NCI-H1105 treated with DMSO at 0.1 percent for 48 hours (cell line): ENCODE results near the gene TSPAN31.

Experiments used
- DNase-seq: peaks from one replicate; lab custom pipeline; 2025; lab: John Stamatoyannopoulos, UW

The TSPAN31 gene

DNA sequence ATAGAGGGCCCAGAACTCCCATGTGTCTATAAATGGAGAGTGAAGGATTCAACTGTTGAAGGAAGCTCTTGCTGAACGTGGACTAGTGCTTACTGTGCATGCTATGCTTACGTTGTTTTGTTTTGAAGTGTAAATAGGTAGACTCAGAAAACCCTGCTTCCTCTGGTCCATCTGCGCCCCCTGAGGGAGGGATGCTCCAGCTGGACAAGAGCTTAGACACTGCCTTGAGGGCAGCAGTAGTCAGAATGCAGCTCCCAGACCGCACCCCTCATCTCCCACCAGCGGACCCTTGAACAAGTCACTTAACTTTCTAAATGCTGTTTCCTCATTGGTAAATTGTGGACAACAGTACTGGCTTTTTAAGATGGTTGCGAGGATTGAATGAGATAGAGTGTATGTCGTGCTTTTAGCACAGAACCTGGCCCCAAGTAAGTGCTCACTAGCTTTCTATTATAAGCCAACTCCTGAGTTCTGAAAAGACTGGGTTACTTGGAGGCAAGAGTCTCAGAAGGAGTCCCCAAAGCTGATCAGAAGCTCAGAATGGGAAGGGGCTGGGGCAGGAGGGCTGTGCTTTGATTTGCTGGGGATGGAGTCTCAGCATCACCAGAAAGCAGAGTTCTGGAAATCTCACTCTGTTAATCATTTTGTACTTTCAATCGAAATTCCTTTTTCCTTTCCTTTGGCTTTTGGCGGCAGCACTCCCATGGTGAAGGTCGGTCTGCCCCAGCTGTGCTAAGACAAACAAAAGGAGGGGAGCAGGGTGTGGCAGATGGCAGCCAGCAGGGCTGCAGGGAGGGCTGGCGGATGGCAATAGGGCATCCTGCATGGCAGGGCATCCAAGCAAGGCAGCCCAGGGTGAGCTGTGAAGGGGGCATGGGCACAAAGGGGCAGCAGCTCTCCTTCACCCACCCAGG lies 21.9 kb upstream of the TSPAN31 start:
- DNase-seq, result no peak

DNA sequence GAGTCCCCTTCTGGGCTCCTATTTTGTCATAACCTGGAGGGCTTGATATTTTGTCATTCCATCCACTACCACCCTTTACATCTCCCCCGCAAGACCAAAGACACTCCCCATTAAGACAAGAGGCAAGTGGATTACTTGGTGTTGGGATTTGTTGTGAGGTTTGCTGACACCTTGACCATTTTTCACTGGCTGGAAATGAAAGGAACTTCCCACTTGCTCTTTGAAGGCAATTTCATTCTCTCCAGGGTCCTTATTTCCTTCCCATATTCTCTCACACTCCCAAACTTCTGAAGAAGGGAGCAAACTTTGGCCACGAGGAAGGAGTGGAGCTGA lies 21.2 kb upstream of the TSPAN31 start:
- DNase-seq, result no peak

DNA sequence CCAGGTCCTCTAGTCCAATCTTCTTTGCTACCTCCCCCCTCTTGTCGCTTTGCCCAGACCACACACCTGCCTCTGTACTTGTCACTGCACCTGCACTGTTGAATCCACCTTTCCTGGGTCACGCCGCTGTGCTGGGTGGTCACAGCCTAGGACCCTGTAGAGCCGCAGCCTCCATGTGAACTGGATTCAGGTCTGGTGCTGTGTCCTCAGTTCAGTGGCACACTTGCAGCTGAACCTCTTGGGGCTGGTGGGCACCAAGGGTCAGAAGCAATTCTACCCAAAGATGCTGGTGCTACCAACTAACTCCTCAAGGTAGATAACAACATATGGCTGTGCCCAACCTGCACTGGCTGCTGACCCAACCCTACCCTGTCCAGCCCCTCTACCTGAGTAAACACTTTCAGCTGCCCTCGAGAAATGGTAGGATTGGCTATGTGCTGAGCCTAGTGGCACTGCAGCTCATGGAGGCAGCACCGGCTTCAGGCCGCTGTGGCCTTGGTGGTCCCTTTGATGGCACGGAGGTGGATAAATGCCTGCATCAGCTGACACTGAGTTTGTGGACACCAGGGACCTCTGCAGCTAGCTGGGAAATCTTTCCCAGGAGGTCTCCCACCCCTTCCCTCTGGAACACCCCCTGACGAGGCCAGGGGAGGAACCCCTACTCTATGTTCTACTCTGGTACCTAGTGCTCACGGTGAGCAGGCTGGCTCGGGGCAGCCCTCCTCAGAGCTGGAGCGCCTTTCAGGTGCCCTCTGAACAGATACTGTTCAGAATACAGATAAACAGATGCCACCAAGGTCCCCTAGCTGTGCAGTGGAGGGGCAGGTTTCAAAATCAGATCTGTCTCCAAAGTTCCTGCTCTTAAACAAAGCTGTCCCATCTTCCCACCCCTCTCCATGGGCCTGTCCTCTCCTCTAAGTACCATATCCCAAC lies 20.6 kb upstream of the TSPAN31 start:
- DNase-seq, result no peak

DNA sequence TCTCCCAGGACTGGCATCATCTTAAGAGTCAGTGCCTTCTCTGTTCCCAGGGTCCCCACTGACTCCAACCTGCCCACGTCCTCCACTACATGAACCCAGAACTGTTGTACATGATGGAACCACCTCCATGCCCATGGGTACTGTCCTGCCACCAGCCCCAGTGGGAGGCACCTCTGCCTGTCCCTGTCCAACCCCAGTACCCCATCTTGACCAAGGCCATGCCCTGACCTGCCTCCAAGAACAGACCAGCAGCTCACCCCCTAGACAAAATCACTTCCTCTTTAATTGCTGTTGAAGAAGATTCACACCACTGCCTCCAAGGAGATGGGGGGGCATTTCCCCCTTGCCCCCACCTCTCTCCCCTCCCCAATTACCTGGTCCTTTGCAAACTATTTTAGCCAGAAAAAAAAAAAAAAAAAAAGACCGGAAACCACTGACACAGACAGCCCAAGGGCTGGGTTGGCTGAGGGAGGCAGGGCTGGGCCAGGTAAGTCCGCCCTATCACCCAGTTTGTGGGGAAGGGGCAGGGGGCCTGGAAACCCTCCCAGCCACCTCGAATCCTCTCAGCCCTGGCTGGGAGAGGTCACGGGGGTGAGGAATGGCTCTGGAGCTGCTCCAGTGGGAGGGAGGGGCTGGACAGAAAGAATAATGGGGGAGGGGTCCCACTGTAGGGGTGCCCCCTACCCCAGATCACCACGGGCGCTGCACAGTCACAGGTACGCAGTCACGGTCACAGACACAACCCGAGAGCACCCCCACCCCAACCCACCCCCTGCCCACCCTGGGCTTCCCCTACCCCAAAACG lies 19.7 kb upstream of the TSPAN31 start:
- DNase-seq, result no peak

DNA sequence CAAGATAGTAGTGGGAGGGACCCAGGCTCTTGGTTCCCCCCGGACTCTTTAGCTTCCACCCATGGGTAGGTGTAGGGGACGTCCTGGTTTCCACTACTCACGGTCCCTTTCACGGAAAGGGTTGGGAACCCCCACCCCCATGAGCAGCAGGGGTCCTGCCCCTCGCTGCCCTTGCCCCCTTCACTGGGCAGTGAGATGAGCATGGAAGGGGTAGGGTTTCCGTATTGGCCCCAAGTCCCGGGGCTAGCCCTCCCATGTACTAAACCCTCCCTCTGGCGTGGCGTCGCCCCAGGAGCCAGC lies 19.0 kb upstream of the TSPAN31 start:
- DNase-seq, result no peak

DNA sequence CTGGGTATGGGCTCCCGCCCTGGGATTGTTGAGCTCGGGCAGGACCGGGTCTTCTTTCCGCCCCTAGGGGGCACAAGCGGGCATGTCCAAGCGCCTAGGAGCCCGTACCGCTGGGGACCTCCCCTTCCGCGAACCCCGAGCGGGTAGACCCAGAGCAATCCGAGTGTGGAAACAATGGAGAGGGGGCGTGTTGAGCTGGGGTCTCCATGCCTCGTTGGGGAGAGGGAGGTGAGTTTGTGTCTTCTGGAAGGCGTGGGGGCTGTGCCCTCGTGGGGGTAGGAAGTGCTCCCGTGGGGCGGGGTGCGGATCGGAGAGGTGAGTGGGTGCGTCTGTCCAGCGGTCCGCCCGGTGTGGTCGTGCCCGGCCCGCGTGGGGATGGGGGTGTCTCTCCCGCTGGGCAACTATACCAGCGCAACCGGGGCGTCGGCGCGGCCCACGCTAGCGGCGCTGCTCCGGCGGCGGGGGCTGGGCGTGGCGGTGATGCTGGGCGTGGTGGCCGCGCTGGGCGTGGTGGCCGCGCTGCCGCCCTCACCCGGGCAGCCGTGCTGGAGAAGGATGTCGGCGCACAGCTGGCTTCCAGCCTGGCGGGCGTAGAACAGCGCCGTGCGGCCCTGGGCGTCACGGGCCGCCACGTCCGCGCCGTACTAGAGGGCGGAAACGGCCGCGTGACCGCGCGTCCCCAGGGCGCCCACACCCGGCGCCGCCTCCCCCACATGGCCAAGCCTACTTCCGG lies 18.5 kb upstream of the TSPAN31 start:
- peak; percentile 61 for DNase-seq

DNA sequence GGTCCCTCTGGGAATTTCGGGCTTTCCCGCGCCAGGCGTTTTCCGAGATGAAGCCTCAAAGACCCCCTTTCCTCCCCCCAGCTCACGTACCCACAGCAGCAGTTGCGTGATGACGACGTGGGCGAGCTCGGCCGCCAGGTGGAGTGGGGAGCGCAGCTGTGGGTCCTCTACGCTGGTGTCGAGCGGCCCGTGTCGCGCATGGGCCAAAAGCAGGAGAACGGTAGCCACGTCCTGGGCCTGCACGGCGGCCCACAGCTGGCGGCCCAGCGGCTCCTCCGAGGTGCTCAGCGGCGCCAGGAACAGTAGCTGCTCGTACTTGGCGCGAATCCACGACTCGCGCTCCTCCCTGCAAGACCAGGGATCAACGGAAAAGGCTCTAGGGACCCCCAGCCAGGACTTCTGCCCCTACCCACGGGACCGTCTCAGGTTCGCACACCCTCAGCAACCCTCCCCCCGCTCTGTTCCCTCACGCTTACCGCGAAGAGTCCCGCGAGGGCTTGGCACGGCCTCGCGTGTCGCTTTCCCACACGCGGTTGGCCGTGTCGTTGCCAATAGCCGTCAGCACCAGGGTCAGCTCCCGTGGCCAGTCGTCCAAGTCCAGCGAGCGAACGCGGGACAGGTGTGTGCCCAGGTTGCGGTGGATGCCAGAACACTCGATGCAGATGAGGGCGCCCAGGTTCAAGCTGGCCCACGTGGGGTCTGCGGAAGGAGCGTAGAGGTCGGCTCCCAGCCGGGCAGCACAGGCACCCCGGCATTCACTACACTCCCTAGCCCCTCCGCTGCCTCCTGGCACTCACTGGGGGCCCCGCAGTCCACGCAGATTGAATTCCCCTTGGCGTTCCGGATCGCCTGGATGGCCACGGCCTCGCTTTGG lies 17.7 kb upstream of the TSPAN31 start:
- DNase-seq, result no peak

DNA sequence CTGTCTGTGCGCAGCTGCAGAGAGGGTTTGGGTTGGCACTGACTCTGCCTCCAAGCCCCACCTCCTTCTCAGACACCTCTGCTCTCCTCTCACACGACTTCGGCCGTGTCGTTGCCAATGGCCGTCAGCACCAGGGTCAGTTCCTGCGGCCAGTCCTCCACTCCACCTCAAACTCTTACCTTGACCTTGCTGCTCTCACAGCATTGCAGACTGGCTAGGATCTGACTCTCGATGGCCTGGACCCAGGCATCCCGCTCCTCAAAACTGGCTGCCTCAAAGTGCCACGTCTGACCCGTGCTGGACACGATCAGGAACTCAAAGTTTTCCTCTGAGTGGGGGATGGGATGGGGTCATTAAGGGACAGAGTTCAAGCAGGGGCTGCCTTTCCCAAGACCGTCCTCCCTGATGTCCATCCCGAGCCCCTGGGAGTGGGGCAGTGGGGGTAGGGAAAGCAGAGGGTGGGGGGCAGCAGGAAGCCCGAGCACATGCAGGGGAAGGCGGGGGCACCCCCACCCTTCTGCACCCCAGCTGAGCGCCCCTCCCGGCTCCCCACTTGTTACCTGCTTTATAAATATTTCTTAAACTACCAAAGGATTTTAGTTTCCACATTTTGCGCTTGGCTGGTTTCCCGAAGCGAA lies 17.0 kb upstream of the TSPAN31 start:
- no peak for DNase-seq

DNA sequence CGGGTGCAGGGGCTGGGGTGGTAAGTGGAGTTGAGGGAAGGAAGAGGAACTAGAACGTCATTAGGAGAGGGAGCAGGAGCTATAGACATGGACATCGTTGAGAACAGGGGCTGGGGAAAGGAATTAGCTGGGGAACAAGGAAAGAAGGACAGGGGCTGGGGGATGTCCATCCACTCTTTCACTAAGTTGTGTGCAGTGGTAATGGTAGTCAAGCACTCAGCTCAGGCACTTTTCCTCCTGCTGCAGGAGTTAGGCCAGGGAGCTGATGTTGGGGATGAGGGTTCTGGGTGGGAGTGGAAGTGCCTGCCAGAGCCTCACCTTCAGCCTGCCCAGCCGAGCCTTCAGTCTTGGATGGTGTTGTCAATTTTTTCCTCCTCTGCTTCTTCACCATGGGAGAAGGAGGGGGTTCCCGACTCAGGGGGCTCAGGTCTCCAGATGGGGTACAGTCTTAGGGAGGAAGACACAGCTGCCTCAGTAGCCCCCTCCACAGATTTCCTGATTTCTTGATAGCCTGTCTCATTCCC lies 15.5 kb upstream of the TSPAN31 start:
- no peak for DNase-seq

DNA sequence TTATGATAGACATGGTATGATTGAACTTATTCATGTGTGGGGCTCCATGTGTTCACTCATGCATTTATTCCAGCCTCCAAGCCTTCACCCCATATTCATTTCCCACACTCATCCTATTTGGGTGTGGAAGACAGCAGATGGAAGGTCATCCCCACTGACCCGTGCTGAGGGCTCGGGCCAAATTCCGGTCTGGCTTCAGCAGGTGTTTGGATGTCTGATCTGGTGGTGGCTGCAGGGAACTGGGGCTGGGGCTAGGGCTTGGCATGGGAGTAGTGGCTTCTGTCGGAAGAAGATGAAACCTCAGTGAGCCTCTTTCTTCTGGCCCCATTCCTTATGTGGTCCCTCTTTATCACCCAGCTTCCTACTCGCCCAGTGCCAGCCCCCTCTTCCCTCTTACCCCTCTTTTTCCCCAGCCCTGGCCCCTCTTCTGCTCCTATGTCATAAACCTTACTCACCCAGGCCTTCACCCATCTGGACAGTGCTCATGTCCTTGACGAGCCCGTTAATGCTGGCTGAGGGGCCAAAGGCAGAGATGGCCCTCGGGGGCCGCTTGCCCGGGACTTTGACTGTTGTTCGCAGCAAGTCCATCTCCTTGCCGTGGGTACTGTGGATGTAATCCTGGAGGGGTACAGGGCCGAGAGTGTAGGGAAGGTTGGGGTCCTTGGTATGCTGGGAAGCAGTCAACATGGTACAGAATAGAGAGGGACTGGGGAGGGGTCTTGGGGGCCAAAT lies 14.3 kb upstream of the TSPAN31 start:
- no peak for DNase-seq

DNA sequence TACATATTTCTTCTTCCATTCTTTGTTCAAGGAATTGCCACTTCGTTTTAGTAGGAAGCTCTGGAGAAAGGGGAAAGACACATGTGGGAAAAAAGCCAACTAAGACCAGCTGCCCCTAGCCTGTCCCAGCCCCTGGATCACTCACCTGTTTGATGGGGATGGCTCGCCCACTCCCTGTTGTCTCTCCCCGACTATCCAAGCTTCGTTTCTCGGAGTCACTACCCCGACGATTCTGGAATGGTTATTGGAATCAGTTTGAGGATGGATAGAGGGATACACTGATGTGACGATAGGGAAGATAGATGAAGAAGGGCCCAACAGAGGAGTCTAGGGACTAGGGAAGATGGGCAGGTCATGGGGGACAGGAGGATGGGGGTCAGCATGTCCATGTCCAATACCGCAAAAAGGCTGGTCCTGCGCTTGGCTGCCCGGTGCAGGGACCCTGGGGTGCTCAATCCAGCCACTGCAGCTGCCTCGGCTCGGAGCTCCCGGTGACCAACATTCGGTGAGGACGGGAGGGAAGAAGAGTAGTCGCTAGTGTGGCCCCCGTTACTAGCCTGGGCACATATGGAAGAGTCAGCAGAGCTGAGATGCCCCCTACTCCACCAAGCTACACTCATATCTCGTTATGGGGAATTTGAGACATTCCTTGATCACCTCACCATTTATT lies 13.3 kb upstream of the TSPAN31 start:
- no peak for DNase-seq

DNA sequence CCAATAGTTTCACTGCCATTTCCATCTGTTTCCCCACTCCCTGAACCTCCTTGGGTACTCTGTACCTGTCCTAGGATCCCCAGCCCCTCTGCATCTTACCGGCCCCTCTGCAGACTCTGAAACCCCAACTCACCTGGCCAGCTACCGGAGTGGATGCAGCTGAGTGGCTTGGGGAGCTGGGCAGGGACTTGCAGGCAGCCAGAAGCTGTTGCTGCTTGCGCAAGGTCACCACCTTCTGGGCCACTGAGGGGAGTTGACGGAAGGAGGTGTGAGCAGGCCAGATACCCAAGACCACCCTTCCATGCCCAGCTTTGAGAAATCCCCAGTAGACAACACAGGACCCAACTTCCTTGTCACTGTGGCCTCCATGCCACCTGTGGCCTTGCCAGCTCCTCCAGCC lies 12.6 kb upstream of the TSPAN31 start:
- DNase-seq, result no peak

DNA sequence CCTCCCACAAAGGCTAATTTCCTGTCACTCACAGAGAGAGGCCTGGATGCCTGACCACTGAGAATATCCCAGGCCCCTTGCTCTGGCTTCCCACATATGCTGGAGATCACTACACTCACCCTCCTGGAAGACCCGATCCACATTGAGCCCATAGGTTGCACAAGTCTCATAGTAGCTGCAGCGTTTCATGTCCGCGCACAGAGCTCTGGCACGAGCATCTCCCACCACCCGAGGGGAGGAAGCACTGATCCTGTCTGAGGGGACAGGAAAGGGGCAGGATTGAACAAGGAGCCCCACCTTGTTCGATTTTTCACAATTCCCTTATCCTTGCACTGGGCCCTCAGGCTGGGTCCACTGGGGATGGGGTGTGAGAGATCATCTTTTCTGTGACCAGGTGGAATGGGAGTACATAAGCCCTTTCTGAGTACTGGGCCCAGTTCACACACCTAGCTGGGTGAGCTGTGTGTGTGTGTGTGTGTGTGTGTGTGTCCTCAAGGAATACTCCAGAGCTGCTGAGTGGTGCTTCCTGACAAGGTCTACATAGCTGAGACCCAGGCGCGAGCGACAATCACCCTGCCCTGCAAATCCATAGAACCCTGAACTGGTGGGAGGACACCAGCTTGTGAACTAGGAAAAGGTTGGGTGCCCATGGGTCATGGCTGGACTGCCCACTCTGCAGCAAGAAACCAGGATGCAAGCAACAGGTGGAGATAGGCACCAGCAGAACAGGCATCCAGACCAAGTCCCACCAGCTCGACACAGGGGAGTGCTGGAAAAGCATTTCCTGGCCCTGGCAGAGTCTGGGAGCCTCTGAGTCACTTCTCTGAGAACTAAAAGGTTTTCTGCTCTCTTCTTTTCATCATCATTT lies 11.9 kb upstream of the TSPAN31 start:
- no peak for DNase-seq

DNA sequence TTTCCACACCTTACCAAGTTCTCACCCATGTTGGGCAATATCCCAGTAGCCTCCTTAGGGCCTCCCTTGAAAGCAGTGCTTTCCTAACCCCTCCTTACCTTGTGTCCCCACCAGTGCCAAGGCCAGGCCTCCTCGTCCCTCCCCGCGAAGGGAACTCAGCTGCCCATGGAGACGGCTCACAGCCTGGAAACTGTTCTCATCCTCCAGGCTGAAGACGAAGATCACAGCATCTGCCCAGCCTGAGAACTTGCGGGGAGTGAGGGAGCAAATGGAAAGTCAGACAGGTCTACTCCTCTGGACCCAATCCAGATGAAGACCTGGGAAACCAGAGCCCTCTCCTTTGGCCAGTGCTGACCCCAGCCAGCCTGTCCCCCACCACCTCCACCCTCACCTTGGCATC lies 10.9 kb upstream of the TSPAN31 start:
- DNase-seq, result no peak

DNA sequence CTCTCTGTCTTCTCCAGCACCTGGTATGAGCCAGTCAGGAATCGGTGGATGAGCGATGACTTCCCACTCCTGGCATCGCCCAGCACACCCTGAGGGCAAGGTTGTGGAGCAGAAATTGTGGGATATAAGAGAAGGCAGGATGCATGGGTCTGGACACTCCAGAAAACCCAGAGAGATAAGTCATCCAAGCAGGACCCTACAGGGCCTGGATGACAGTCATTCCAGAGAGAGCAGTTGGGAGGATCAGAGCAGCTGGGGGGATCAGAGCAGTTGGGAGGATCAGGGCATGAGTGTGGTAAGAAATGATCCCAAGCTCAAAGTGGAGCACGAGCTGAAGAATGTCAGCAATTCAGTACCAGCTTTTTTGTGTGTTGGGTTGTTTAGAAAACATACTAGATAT lies 10.2 kb upstream of the TSPAN31 start:
- DNase-seq, result no peak

DNA sequence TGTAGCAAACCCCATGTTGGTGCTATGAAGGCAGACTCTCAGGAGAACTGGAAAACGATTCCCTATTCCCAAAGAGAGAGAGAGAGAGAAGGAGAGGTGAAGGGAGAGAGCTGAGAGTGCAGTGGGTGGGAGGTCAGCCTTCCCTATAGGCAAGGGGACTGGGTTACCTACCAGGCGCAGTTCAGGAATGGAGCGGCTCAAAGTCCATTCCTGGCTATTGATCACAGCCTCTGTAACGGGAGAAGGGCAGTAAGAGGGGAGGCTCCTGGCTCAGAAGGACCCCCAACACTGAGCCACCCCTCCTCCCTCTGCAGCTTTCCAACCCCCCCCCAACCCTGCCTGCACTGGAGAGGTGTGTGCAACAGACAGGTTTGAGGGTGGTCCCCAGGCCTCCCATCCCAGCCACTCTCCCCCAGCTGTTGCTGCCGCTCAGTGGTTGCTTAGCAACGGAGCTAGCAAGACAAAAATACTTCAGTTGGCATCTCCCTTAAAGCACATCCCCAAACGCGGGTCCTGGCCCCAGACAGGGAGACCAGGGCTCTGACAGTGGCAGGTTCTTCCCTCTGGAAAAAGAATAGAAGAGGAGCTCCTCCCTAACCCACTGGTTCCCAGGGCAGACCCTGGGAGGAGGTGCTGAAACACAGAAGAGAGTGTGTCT lies 9.5 kb upstream of the TSPAN31 start:
- DNase-seq, result no peak
